Measurements from ENCODE around the gene ELP4.

GRCh38 chr11:31804312-31805036, 294.9 kb downstream of the ELP4 start:
- TF ChIP-seq POLR2AphosphoS5 (IDR thresholded peaks at IDR 0.05; ENCODE audit: borderline replicate concordance, low read depth, low read length) = no peak
- TF ChIP-seq EZH2 (IDR thresholded peaks at IDR 0.05) = no peak
